HepG2 (cell line): ENCODE measurements around the gene CYP2A6. TPM values are rescaled to one million over a fixed set of nuclear protein-coding genes. Genes with fewer than 3 reads are reported as not detected.

ENCODE experiments used
- ATAC-seq: fragments of 200-7000 bp; cut with Tn5 transposase; 3 replicates; pipeline ENCODE4 v1.9.1; 2020; ENCODE audit warnings: mild to moderate bottlenecking, moderate library complexity
- BruUV-seq: library from RNA; stranded (reverse); fragments of 400-500 nt; replicated peaks from 2 replicates; lab custom pipeline; 2021; lab: Mats Ljungman, UMichigan
- CTCF ChIA-PET: fragments of 300-600 bp; formaldehyde crosslinking; extraction: SDS; loops from one replicate; lab custom pipeline; 2021; ENCODE audit warnings: low total read pairs, inconsistent platforms, low intra/inter-chr PET ratio; lab: Yijun Ruan, JAX
- POLR2A ChIA-PET: fragments of 350-600 bp; sonication (Branson Sonifier 250); formaldehyde crosslinking; loops from one replicate; lab custom pipeline; 2020; ENCODE audit warnings: antibody characterized with exemption, inconsistent platforms; lab: Yijun Ruan, JAX
- DNase-seq: peaks from one replicate; pipeline ENCODE4 v3.0.0-alpha.2; 2015; ENCODE audit warnings: low spot score
- FAIRE-seq: peaks from 3 replicates; lab custom pipeline; 2011; peaks lifted over from hg19 to GRCh38; lab: Jason Lieb, UNC
- H2AFZ ChIP-seq: one replicate; pipeline ENCODE4 v1.6.1; 2011; ENCODE audit warnings: low read length, inconsistent platforms
- H3K27ac ChIP-seq: fragments of 300-600 bp; 3 replicates; pipeline ENCODE4 v1.8.0; 2011; ENCODE audit warnings: mixed run types, mild to moderate bottlenecking, mixed read lengths, low read length, inconsistent platforms; ENCODE audit not compliant: insufficient read depth; ENCODE audit errors: extremely low read length
- H3K27me3 ChIP-seq, 2 experiments: fragments of 200-600 bp in 1 of 2; 2 replicates in 1 of 2; 3 replicates in 1 of 2; pipeline versions ENCODE4 v1.6.0 to v1.8.0; 2011; ENCODE audit warnings: low read length in 2 of 2, mild to moderate bottlenecking in 2 of 2, moderate library complexity in 2 of 2, inconsistent platforms in 1 of 2; ENCODE audit not compliant: insufficient read depth in 2 of 2, control insufficient read depth in 1 of 2
- H3K36me3 ChIP-seq, 2 experiments: fragments of 200-600 bp in 1 of 2; replicated peaks in 1 of 2; 2 replicates in 1 of 2; 3 replicates in 1 of 2; pipeline versions ENCODE4 v1.5.1 to v1.8.0; 2011; ENCODE audit warnings: low read length in 2 of 2, inconsistent platforms in 1 of 2; ENCODE audit not compliant: insufficient read depth in 2 of 2, control insufficient read depth in 1 of 2
- H3K4me1 ChIP-seq: 2 replicates; pipeline ENCODE4 v1.5.1; 2012; ENCODE audit warnings: low read length, inconsistent platforms; ENCODE audit not compliant: insufficient read depth
- H3K4me2 ChIP-seq: 2 replicates; pipeline ENCODE4 v1.6.0; 2011; ENCODE audit warnings: low read depth, low read length, inconsistent platforms
- H3K4me3 ChIP-seq, 3 experiments: fragments of 200-600 bp in 1 of 3; sonication (generic), shearing (Covaris generic) in 1 of 3; replicated peaks in 1 of 3; 2 replicates each; pipeline ENCODE4 v1.5.1; 2011 to 2016; ENCODE audit warnings: low read length in 3 of 3, inconsistent platforms in 2 of 3, low read depth in 2 of 3, mild to moderate bottlenecking in 2 of 3, control low read depth in 1 of 3, mixed read lengths in 1 of 3; ENCODE audit not compliant: insufficient read depth in 1 of 3
- H3K79me2 ChIP-seq: one replicate; pipeline ENCODE4 v1.6.1; 2011; ENCODE audit warnings: low read length, inconsistent platforms; ENCODE audit not compliant: insufficient read depth
- H3K9ac ChIP-seq: 2 replicates; pipeline ENCODE4 v1.6.0; 2011; ENCODE audit warnings: mild to moderate bottlenecking, low read depth, low read length, inconsistent platforms; ENCODE audit not compliant: insufficient read depth
- H3K9me3 ChIP-seq: 2 replicates; pipeline ENCODE4 v1.5.1; 2012; ENCODE audit warnings: mild to moderate bottlenecking, low read length
- H4K20me1 ChIP-seq: 2 replicates; pipeline ENCODE4 v1.6.0; 2011; ENCODE audit warnings: inconsistent platforms, mild to moderate bottlenecking, low read length, moderate library complexity; ENCODE audit not compliant: insufficient read depth
- AGO2 ChIP-seq: fragments of 200-400 bp; formaldehyde crosslinking; optimal IDR thresholded peaks from 2 replicates; pipeline ENCODE3; 2017; ENCODE audit warnings: mild to moderate bottlenecking, low read depth, low read length, moderate library complexity
- ETS1 ChIP-seq: sonication (generic); formaldehyde crosslinking; IDR thresholded peaks from 2 replicates; pipeline ENCODE4 v1.4.0; 2020; ENCODE audit warnings: missing genetic modification reagents
- JARID2 ChIP-seq: sonication (generic); formaldehyde crosslinking; IDR thresholded peaks from 2 replicates; pipeline ENCODE4 v1.8.1; 2023; ENCODE audit warnings: missing genetic modification reagents, inconsistent platforms; ENCODE audit not compliant: insufficient replicate concordance
- POLR2A ChIP-seq, 2 experiments: IDR thresholded peaks; 2 replicates each; pipeline ENCODE4 v1.6.1; 2011; ENCODE audit warnings: low read depth in 2 of 2, low read length in 2 of 2, mild to moderate bottlenecking in 1 of 2, moderate library complexity in 1 of 2; ENCODE audit not compliant: insufficient read depth in 1 of 2
- RBFOX2 ChIP-seq: fragments of 200-400 bp; formaldehyde crosslinking; IDR thresholded peaks from 2 replicates; pipeline ENCODE4 v1.6.1; 2017; ENCODE audit warnings: low read depth, mild to moderate bottlenecking, low read length
- SNAPC2 ChIP-seq: sonication (generic); formaldehyde crosslinking; IDR thresholded peaks from 2 replicates; pipeline ENCODE4 v1.8.1; 2022; ENCODE audit warnings: mild to moderate bottlenecking, missing genetic modification reagents
- U2AF1 ChIP-seq: fragments of 200-400 bp; formaldehyde crosslinking; optimal IDR thresholded peaks from 2 replicates; pipeline ENCODE3; 2017; ENCODE audit warnings: mild to moderate bottlenecking, low read depth, low read length
- ZBTB3 ChIP-seq: sonication (generic); formaldehyde crosslinking; IDR thresholded peaks from 2 replicates; pipeline ENCODE4 v1.4.0; 2020; ENCODE audit warnings: low read depth, mild to moderate bottlenecking, moderate library complexity, missing genetic modification reagents, borderline replicate concordance
- ZNF121 ChIP-seq: sonication (generic); formaldehyde crosslinking; IDR thresholded peaks from 2 replicates; pipeline ENCODE4 v1.5.0; 2020; ENCODE audit warnings: mild to moderate bottlenecking, missing genetic modification reagents
- ZNF3 ChIP-seq: IDR thresholded peaks from 2 replicates; pipeline ENCODE4 v1.7.0; 2017; ENCODE audit warnings: inconsistent platforms
- ZNF570 ChIP-seq: sonication (generic); formaldehyde crosslinking; IDR thresholded peaks from 2 replicates; pipeline ENCODE4 v1.4.0; 2020; ENCODE audit warnings: mild to moderate bottlenecking, missing genetic modification reagents, borderline replicate concordance
- WGBS: methylation state at CpG from one replicate; pipeline ENCODE4 v1.1.6; 2017; ENCODE audit warnings: low lambda C conversion rate; 5-methylcytosine and 5-hydroxymethylcytosine counted together
- in situ Hi-C: cut with HindIII; loops from 2 replicates; pipeline ENCODE4 v1.10.0; 2017; ENCODE audit warnings: low pct_unique_long_range_greater_than_20kb; ENCODE audit not compliant: extremely low pct_ligation_motif_present
- intact Hi-C: fragments of 100-400 bp; cut with micrococcal nuclease; formaldehyde crosslinking; loops from one replicate; pipeline ENCODE4 v1.10.0; 2022; ENCODE audit not compliant: unreplicated experiment
- polyA plus RNA-seq, 8 experiments: library from polyadenylated mRNA; depleted of rRNA in 3 of 8; stranded (reverse) in 7 of 8; unstranded in 1 of 8; fragments of >200 nt; fragmentation: Illumina TruSeq in 4 of 8; extraction: Trizol in 4 of 8; gene quantifications; 2 replicates each; pipeline versions ENCODE4 v1.2.1 to v1.2.3, GENCODE V29; 2011 to 2016; ENCODE audit warnings: low read depth in 4 of 8, missing spikeins in 1 of 8, mixed read lengths in 1 of 8; ENCODE audit not compliant: insufficient read depth in 1 of 8
- total RNA-seq, 5 experiments: library from RNA; depleted of rRNA; stranded (reverse); fragments of >200 nt; fragmentation: Illumina TruSeq; extraction: Trizol; gene quantifications; 2 replicates each; pipeline ENCODE4 v1.2.3, GENCODE V29; 2016; ENCODE audit warnings: low read depth in 1 of 5

Gene CYP2A6
- total and polyA plus RNA-seq, 2 of the 13 experiments (the other 11 are each of a cell fraction or from before 2014, with no cell fraction given), result not detected

- ATAC-seq, result no peak
- in situ Hi-C loops (loop anchor here (5.0 to 10.0 kb wide), 3 partner anchors 57 to 325 kb away; partner anchors contain the start of genes ACTMAP and SNRPA), intact Hi-C loops (loop anchor here (5.0 kb wide), 2 partner anchors 92 to 147 kb away; partner anchors contain the start of genes COQ8B and ITPKC)
- H3K36me3 ChIP-seq, result peaks cover 12 to 29% of the 10 kb centered on the region in 2 experiments; a peak in 4 of 5 replicates
- ChIA-PET POLR2A (no interaction called here), CTCF (no interaction called here)
- no peaks in the 10 kb centered on the region; a peak in 1 of 5 replicates for H3K27me3 ChIP-seq
- peaks cover 4% of the 10 kb centered on the region for H3K79me2 ChIP-seq
- no peaks in the 10 kb centered on the region for H3K9me3 ChIP-seq
- H3K9ac ChIP-seq, result no peak overlapping the region
- no peak overlapping the region for H2AFZ ChIP-seq
- peaks cover 10% of the 10 kb centered on the region; the same call in 1 of the 2 replicates for H4K20me1 ChIP-seq
- no peak for TF ChIP-seq ETS1
- TF ChIP-seq ZNF3 (CRISPR knock-in tag), result no peak
- TF ChIP-seq RBFOX2, result 0 out of 2 replicates have a peak, but pooled peaks have one; percentile 43
- peak in 1 of 2 experiments; percentile 33; a peak in 1 of 4 replicates for TF ChIP-seq POLR2A (IDR thresholded peaks at IDR 0.05; ENCODE audit: insufficient read depth in 1 of 2, low read depth in 2 of 2, low read length in 2 of 2)
- no peak for TF ChIP-seq U2AF1
- peak; percentile 58 for TF ChIP-seq AGO2
- no peak for TF ChIP-seq SNAPC2
- no peak for TF ChIP-seq JARID2
- TF ChIP-seq ZNF570 (CRISPR knock-in tag), result no peak
- no peak for TF ChIP-seq ZNF121 (CRISPR knock-in tag)
- TF ChIP-seq ZBTB3, result no peak
- H3K4me2 ChIP-seq, result no peak overlapping the region
- 98% methylated on average over 22 of the region's 39 CpGs for WGBS
- no peak overlapping the region for H3K27ac ChIP-seq
- H3K4me3 ChIP-seq, result no peak overlapping the region
- no peak for DNase-seq
- peaks cover 6% of the 10 kb centered on the region for H3K4me1 ChIP-seq
- no peak for FAIRE-seq
- BruUV-seq, result no TSS peak
Observed at GRCh38 chr19:40809358-40810086, 40.7 kb downstream of the CYP2A6 start.
